Measurements from ENCODE around the gene SEC22C. TPM values are rescaled to one million over a fixed set of nuclear protein-coding genes. Genes with fewer than 3 reads are reported as not detected.

SEC22C gene
- total RNA-seq, 1 donor from 2014 or later = 48.6 TPM

DNA sequence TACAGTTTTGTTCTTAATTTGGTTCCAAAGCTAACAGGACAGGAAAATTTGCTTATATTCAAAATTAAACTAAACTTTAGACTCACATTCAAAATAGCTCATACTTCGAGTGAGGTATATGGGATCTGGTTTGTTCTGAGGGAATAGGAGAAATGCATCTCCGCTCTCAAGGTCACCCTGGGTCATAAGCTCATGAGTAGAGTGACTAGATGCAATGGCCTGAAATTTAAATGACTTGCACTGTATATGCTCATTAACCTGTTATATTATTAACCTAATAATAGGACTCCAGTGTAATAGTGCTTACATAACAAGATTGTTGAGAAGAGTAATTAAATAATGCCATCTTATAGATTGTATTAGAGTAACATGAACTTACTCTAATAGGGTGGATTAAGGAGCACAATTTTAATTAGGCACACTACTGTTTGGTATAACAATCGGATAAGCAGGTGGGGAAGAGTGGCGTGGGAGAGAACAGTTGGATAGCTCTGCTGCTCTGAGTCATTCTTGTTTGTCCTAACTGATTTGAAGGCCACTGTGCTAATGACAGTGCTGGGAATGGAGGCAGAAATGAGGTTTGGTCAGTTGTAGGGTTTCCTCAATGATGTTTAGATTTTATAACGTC, 23.9 kb upstream of the SEC22C start:
- Mint-ChIP-seq H3K27me3 (ENCODE audit: insufficient read depth, low read depth) (no peaks in the 10 kb centered on the region), H3K9me3 (peaks cover 6% of the 10 kb centered on the region), H3K27ac (no peak overlapping the region), H3K36me3 (peaks cover 33% of the 10 kb centered on the region), H3K4me3 (no peak overlapping the region), H3K4me1 (peaks cover 17% of the 10 kb centered on the region)
- Histone ChIP-seq H3K27me3 (no peaks in the 10 kb centered on the region), H2AFZ (replicated peaks) (no peak overlapping the region), H3K9ac (no peak overlapping the region), H3K36me3 (no peaks in the 10 kb centered on the region), H3K4me3 (no peak overlapping the region), H3K27ac (peak overlapping the region; percentile 10), H3K4me2 (no peak overlapping the region), H4K20me1 (ENCODE audit: low read depth) (peaks cover 91% of the 10 kb centered on the region), H3K79me2 (ENCODE audit: low read depth) (peaks cover 98% of the 10 kb centered on the region), H3F3A (ENCODE audit: low read depth) (peaks cover 17% of the 10 kb centered on the region), H3K9me3 (ENCODE audit: low read depth) (no peaks in the 10 kb centered on the region), H3K4me1 (peaks cover 13% of the 10 kb centered on the region)
- peak; percentile 6 for DNase-seq (ENCODE audit: low spot score)
- TF ChIP-seq, protein P1, sequence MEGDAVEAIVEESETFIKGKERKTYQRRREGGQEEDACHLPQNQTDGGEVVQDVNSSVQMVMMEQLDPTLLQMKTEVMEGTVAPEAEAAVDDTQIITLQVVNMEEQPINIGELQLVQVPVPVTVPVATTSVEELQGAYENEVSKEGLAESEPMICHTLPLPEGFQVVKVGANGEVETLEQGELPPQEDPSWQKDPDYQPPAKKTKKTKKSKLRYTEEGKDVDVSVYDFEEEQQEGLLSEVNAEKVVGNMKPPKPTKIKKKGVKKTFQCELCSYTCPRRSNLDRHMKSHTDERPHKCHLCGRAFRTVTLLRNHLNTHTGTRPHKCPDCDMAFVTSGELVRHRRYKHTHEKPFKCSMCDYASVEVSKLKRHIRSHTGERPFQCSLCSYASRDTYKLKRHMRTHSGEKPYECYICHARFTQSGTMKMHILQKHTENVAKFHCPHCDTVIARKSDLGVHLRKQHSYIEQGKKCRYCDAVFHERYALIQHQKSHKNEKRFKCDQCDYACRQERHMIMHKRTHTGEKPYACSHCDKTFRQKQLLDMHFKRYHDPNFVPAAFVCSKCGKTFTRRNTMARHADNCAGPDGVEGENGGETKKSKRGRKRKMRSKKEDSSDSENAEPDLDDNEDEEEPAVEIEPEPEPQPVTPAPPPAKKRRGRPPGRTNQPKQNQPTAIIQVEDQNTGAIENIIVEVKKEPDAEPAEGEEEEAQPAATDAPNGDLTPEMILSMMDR (IDR thresholded peaks at IDR 0.05) = no peak
- TF ChIP-seq EZH2 (IDR thresholded peaks at IDR 0.05) = no peak
- TF ChIP-seq EZH2phosphoT487 (IDR thresholded peaks at IDR 0.05) = no peak

DNA sequence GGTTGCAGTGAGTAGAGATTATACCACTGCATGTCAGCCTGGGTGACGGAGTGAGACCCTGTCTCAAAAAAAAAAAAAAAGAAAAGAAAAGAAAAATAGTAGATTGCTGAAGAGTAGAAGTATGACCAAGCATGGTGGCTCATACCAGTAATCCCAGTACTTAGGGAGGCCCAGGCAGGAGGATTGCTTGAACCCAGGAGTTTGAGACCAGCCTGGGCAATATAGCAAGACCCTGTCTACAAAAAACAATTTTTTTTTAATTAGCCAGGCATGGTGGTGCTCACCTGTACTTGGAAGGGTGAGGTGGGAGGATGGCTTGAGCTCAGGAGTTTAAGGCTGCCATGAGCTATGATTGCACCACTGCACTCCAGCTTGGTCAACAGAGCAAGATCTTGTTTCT, 21.2 kb upstream of the SEC22C start:
- peaks cover 66% of the 10 kb centered on the region for H4K20me1 ChIP-seq (ENCODE audit: low read depth)
- no peak overlapping the region for H3K9ac ChIP-seq
- H3K36me3 ChIP-seq = no peaks in the 10 kb centered on the region
- H3K27ac Mint-ChIP-seq = no peak overlapping the region
- peaks cover 21% of the 10 kb centered on the region for H3F3A ChIP-seq (ENCODE audit: low read depth)
- no peak for DNase-seq (ENCODE audit: low spot score)
- H3K9me3 Mint-ChIP-seq = peaks cover 10% of the 10 kb centered on the region
- H3K27me3 Mint-ChIP-seq (ENCODE audit: insufficient read depth, low read depth) = peaks cover 6% of the 10 kb centered on the region
- no peaks in the 10 kb centered on the region for H3K27me3 ChIP-seq
- peaks cover 13% of the 10 kb centered on the region for H3K4me1 ChIP-seq
- TF ChIP-seq, protein P1 (IDR thresholded peaks at IDR 0.05) = no peak
- TF ChIP-seq EZH2phosphoT487 (IDR thresholded peaks at IDR 0.05) = no peak
- TF ChIP-seq EZH2 (IDR thresholded peaks at IDR 0.05) = no peak
- H3K27ac ChIP-seq = no peak overlapping the region
- no peak overlapping the region for H3K4me3 Mint-ChIP-seq
- H3K4me1 Mint-ChIP-seq = peaks cover 17% of the 10 kb centered on the region
- H3K9me3 ChIP-seq (ENCODE audit: low read depth) = no peaks in the 10 kb centered on the region
- H2AFZ ChIP-seq (replicated peaks) = no peak overlapping the region
- peak overlapping the region; percentile 83 for H3K4me2 ChIP-seq
- H3K4me3 ChIP-seq = peak overlapping the region; percentile 85
- H3K36me3 Mint-ChIP-seq = peaks cover 26% of the 10 kb centered on the region
- peaks cover 71% of the 10 kb centered on the region for H3K79me2 ChIP-seq (ENCODE audit: low read depth)

DNA sequence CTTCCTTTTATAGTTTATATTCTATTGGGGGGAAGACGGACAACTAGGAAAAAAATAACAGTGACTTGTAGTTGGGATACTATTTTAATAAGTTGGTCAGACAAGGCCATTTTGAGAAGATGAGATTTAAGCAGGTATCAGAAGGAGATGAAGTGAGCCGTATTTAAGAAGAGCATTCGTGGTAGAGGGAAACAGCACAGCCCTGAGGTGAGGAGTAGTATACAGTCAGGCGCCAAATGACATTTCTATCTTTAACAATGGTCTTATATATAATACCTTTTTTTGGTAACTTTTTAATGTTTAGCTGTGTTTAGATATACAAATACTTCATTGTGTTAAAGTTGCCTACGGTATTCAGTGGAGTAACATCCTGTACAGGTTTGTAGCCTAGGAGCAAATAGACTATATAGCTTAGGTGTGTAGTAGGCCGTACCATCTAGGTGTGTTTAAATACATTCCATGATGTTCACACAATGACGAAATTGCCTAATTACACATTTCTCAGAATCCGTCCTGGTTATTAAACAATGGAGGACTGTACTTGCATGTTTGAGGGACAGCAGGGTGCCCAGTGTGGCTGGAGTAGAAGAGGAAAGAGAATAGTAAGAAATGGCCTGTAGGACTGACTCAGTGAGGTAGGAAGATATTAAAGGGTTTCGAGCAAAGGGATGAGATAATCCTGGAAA, 20.3 kb upstream of the SEC22C start:
- H3K36me3 ChIP-seq = no peaks in the 10 kb centered on the region
- H4K20me1 ChIP-seq (ENCODE audit: low read depth) = peaks cover 59% of the 10 kb centered on the region
- peaks cover 10% of the 10 kb centered on the region for H3K9me3 Mint-ChIP-seq
- H3K27me3 Mint-ChIP-seq (ENCODE audit: insufficient read depth, low read depth) = peaks cover 6% of the 10 kb centered on the region
- H3K4me1 Mint-ChIP-seq = peaks cover 17% of the 10 kb centered on the region
- H3K79me2 ChIP-seq (ENCODE audit: low read depth) = peaks cover 62% of the 10 kb centered on the region
- no peak overlapping the region for H3K27ac ChIP-seq
- no peak overlapping the region for H3K27ac Mint-ChIP-seq
- peaks cover 19% of the 10 kb centered on the region for H3K36me3 Mint-ChIP-seq
- H3K9ac ChIP-seq = peak overlapping the region; percentile 91
- H3F3A ChIP-seq (ENCODE audit: low read depth) = peaks cover 21% of the 10 kb centered on the region
- no peaks in the 10 kb centered on the region for H3K9me3 ChIP-seq (ENCODE audit: low read depth)
- TF ChIP-seq EZH2phosphoT487 (IDR thresholded peaks at IDR 0.05) (no peak), EZH2 (IDR thresholded peaks at IDR 0.05) (no peak)
- TF ChIP-seq, protein P1 (IDR thresholded peaks at IDR 0.05) = no peak
- no peaks in the 10 kb centered on the region for H3K27me3 ChIP-seq
- H3K4me3 ChIP-seq = peak overlapping the region; percentile 85
- peaks cover 13% of the 10 kb centered on the region for H3K4me1 ChIP-seq
- H2AFZ ChIP-seq (replicated peaks) = no peak overlapping the region
- peak overlapping the region; percentile 83 for H3K4me2 ChIP-seq
- H3K4me3 Mint-ChIP-seq = peak overlapping the region; percentile 93
- peak; percentile 16 for DNase-seq (ENCODE audit: low spot score)

Measured in neural progenitor cell (in vitro differentiated cells).